WTC11 (cell line): ENCODE data around the gene TTC19. TPM values are rescaled to one million over a fixed set of nuclear protein-coding genes. Genes with fewer than 3 reads are reported as not detected.

Source experiments
- ATF1 ChIP-seq: sonication (generic); formaldehyde crosslinking; IDR thresholded peaks from 2 replicates; pipeline ENCODE4 v1.8.1; 2023; ENCODE audit warnings: mild to moderate bottlenecking, moderate library complexity, missing genetic modification reagents
- CBFB ChIP-seq: sonication (generic); formaldehyde crosslinking; IDR thresholded peaks from 2 replicates; pipeline ENCODE4 v1.8.1; 2022; ENCODE audit warnings: mild to moderate bottlenecking, low read depth, missing genetic modification reagents
- EMX1 ChIP-seq: fragments of 250-450 bp; sonication (Bioruptor Pico); IDR thresholded peaks from 2 replicates; pipeline ENCODE4 v1.8.0; 2021; ENCODE audit warnings: mild to moderate bottlenecking
- FOXJ3 ChIP-seq: sonication (generic); formaldehyde crosslinking; IDR thresholded peaks from 2 replicates; pipeline ENCODE4 v1.9.0; 2021; ENCODE audit warnings: missing genetic modification reagents, mild to moderate bottlenecking, borderline replicate concordance
- IRF2 ChIP-seq: sonication (generic); formaldehyde crosslinking; IDR thresholded peaks from 2 replicates; pipeline ENCODE4 v1.8.0; 2022; ENCODE audit warnings: low read depth, missing genetic modification reagents, borderline replicate concordance
- JUN ChIP-seq: sonication (generic); formaldehyde crosslinking; IDR thresholded peaks from 2 replicates; pipeline ENCODE4 v1.8.0; 2023; ENCODE audit warnings: mild to moderate bottlenecking, missing genetic modification reagents
- MYBL2 ChIP-seq: sonication (generic); formaldehyde crosslinking; IDR thresholded peaks from 2 replicates; pipeline ENCODE4 v1.8.1; 2023; ENCODE audit warnings: mild to moderate bottlenecking, moderate library complexity, missing genetic modification reagents
- RELA ChIP-seq: sonication (generic); formaldehyde crosslinking; IDR thresholded peaks from 2 replicates; pipeline ENCODE4 v1.8.1; 2022; ENCODE audit warnings: missing genetic modification reagents, mild to moderate bottlenecking, borderline replicate concordance
- TP53 ChIP-seq: sonication (generic); formaldehyde crosslinking; IDR thresholded peaks from 2 replicates; pipeline ENCODE4 v1.8.1; 2023; ENCODE audit warnings: mild to moderate bottlenecking, missing genetic modification reagents
- ZBTB21 ChIP-seq: sonication (generic); formaldehyde crosslinking; IDR thresholded peaks from 2 replicates; pipeline ENCODE4 v1.8.1; 2023; ENCODE audit warnings: mild to moderate bottlenecking, missing genetic modification reagents, borderline replicate concordance
- total RNA-seq: library from RNA; stranded (reverse); gene quantifications from 3 replicates; pipeline ENCODE4 v1.2.3, GENCODE V29; 2021
- TF ChIP-seq, protein P1 (sequence below): sonication (generic); formaldehyde crosslinking; IDR thresholded peaks from 2 replicates; pipeline ENCODE4 v1.8.0; 2023; ENCODE audit warnings: mild to moderate bottlenecking, missing genetic modification reagents
- TF ChIP-seq, protein P2 (sequence below): sonication (generic); formaldehyde crosslinking; IDR thresholded peaks from 2 replicates; pipeline ENCODE4 v1.8.1; 2023; ENCODE audit warnings: mild to moderate bottlenecking, missing genetic modification reagents, moderate library complexity
- TF ChIP-seq, protein P3 (sequence below): sonication (generic); formaldehyde crosslinking; IDR thresholded peaks from 2 replicates; pipeline ENCODE4 v1.8.0; 2022; ENCODE audit warnings: mild to moderate bottlenecking, missing genetic modification reagents
- TF ChIP-seq, protein P4 (sequence below): sonication (generic); formaldehyde crosslinking; conservative IDR thresholded peaks from 2 replicates; pipeline ENCODE4 v1.8.1; 2022; ENCODE audit warnings: mild to moderate bottlenecking, missing genetic modification reagents
- TF ChIP-seq, protein P5 (sequence below): sonication (generic); formaldehyde crosslinking; IDR thresholded peaks from 2 replicates; pipeline ENCODE4 v1.8.1; 2022; ENCODE audit warnings: missing genetic modification reagents, borderline replicate concordance
- TF ChIP-seq, protein P6 (sequence below): sonication (generic); formaldehyde crosslinking; IDR thresholded peaks from 2 replicates; pipeline ENCODE4 v1.8.0; 2022; ENCODE audit warnings: mild to moderate bottlenecking, missing genetic modification reagents

TTC19 gene
- total RNA-seq, 1 experiment from 2014 or later = 55.3 TPM

DNA sequence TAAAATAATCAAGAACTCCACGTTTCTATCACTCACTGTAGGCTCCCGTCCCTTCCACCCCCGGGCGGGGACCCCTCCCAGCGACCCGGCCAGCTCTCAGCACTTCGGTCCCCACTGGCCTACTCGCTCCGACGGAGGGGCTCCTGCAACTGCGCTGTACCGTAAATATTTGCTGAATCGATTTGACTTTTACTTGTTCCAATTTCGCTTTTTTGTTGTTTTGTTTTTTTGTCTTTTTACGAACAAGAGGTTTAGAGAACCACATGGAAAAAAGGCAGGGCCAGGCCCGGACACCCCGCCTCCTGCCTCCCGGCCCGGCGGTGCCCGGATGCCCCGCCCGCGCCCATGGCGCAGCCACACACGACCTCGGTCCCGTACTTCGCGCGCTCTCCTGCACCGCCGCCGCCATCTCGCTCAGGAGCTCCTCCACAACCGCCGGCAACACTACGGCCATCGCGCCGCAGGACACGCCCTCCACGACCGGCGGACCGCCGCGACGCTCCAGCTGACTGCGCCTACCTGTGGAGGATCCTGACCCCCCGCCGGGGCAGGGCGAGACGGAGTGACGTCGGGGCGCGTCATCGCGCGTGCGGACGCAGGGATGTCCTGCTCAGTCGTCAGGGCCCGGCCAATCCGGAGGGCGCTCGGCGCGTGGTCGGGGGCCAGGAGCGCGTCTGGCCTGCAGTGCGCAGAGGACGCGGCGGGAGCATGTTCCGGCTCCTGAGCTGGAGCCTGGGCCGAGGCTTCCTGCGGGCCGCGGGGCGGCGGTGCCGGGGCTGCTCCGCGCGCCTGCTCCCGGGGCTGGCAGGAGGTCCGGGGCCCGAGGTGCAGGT lies at the start of gene TTC19, which contains the start of gene ZSWIM7 (continued):
- TF ChIP-seq, protein P1, sequence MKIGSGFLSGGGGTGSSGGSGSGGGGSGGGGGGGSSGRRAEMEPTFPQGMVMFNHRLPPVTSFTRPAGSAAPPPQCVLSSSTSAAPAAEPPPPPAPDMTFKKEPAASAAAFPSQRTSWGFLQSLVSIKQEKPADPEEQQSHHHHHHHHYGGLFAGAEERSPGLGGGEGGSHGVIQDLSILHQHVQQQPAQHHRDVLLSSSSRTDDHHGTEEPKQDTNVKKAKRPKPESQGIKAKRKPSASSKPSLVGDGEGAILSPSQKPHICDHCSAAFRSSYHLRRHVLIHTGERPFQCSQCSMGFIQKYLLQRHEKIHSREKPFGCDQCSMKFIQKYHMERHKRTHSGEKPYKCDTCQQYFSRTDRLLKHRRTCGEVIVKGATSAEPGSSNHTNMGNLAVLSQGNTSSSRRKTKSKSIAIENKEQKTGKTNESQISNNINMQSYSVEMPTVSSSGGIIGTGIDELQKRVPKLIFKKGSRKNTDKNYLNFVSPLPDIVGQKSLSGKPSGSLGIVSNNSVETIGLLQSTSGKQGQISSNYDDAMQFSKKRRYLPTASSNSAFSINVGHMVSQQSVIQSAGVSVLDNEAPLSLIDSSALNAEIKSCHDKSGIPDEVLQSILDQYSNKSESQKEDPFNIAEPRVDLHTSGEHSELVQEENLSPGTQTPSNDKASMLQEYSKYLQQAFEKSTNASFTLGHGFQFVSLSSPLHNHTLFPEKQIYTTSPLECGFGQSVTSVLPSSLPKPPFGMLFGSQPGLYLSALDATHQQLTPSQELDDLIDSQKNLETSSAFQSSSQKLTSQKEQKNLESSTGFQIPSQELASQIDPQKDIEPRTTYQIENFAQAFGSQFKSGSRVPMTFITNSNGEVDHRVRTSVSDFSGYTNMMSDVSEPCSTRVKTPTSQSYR (CRISPR knock-in tag) = peak; percentile 81; the same call in 1 of the 2 replicates
- TF ChIP-seq EMX1 (CRISPR knock-in tag) = no peak
- TF ChIP-seq, protein P2, sequence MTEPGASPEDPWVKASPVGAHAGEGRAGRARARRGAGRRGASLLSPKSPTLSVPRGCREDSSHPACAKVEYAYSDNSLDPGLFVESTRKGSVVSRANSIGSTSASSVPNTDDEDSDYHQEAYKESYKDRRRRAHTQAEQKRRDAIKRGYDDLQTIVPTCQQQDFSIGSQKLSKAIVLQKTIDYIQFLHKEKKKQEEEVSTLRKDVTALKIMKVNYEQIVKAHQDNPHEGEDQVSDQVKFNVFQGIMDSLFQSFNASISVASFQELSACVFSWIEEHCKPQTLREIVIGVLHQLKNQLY = 0 out of 2 replicates have a peak, but pooled peaks have one; percentile 82
- TF ChIP-seq JUN (CRISPR knock-in tag) = no peak; the same call in none of the 2 replicates
- TF ChIP-seq, protein P3, sequence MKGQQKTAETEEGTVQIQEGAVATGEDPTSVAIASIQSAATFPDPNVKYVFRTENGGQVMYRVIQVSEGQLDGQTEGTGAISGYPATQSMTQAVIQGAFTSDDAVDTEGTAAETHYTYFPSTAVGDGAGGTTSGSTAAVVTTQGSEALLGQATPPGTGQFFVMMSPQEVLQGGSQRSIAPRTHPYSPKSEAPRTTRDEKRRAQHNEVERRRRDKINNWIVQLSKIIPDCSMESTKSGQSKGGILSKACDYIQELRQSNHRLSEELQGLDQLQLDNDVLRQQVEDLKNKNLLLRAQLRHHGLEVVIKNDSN = no peak; the same call in 1 of the 2 replicates
- TF ChIP-seq, protein P4, sequence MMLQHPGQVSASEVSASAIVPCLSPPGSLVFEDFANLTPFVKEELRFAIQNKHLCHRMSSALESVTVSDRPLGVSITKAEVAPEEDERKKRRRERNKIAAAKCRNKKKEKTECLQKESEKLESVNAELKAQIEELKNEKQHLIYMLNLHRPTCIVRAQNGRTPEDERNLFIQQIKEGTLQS = no peak
- peak; percentile 94; the same call in 1 of the 2 replicates for TF ChIP-seq MYBL2 (CRISPR knock-in tag)
- TF ChIP-seq ATF1 (CRISPR knock-in tag) = peak; percentile 69; the same call in 1 of the 2 replicates
- TF ChIP-seq ZBTB21 (CRISPR knock-in tag) = peak; percentile 97
- TF ChIP-seq, protein P5, sequence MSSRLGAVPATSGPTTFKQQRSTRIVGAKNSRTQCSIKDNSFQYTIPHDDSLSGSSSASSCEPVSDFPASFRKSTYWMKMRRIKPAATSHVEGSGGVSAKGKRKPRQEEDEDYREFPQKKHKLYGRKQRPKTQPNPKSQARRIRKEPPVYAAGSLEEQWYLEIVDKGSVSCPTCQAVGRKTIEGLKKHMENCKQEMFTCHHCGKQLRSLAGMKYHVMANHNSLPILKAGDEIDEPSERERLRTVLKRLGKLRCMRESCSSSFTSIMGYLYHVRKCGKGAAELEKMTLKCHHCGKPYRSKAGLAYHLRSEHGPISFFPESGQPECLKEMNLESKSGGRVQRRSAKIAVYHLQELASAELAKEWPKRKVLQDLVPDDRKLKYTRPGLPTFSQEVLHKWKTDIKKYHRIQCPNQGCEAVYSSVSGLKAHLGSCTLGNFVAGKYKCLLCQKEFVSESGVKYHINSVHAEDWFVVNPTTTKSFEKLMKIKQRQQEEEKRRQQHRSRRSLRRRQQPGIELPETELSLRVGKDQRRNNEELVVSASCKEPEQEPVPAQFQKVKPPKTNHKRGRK (CRISPR knock-in tag) = no peak
- TF ChIP-seq, protein P6, sequence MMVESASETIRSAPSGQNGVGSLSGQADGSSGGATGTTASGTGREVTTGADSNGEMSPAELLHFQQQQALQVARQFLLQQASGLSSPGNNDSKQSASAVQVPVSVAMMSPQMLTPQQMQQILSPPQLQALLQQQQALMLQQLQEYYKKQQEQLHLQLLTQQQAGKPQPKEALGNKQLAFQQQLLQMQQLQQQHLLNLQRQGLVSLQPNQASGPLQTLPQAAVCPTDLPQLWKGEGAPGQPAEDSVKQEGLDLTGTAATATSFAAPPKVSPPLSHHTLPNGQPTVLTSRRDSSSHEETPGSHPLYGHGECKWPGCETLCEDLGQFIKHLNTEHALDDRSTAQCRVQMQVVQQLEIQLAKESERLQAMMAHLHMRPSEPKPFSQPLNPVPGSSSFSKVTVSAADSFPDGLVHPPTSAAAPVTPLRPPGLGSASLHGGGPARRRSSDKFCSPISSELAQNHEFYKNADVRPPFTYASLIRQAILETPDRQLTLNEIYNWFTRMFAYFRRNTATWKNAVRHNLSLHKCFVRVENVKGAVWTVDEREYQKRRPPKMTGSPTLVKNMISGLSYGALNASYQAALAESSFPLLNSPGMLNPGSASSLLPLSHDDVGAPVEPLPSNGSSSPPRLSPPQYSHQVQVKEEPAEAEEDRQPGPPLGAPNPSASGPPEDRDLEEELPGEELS = peak; percentile 96
- no peak; the same call in 1 of the 2 replicates for TF ChIP-seq TP53 (CRISPR knock-in tag)
- no peak for TF ChIP-seq FOXJ3 (CRISPR knock-in tag)
- TF ChIP-seq RELA (CRISPR knock-in tag) = no peak; the same call in 1 of the 2 replicates
- no peak for TF ChIP-seq IRF2 (CRISPR knock-in tag)
- peak; percentile 87 for TF ChIP-seq CBFB
- TF ChIP-seq, all 79 proteins: peak for 35
